NT2/D1 (cell line): Measurements from ENCODE around the gene TBX2.

Experiments
- SUZ12 ChIP-seq: IDR thresholded peaks from 2 replicates; pipeline ENCODE4 v1.6.1; 2011; ENCODE audit not compliant: insufficient read length, insufficient read depth; ENCODE audit errors: extremely low read depth
- YY1 ChIP-seq: IDR thresholded peaks from 2 replicates; pipeline ENCODE4 v1.6.1; 2011; ENCODE audit not compliant: insufficient read length, insufficient read depth
- ZNF274 ChIP-seq: IDR thresholded peaks from 2 replicates; pipeline ENCODE4 v1.6.1; 2011; ENCODE audit warnings: mild to moderate bottlenecking, low read depth, low read length

DNA sequence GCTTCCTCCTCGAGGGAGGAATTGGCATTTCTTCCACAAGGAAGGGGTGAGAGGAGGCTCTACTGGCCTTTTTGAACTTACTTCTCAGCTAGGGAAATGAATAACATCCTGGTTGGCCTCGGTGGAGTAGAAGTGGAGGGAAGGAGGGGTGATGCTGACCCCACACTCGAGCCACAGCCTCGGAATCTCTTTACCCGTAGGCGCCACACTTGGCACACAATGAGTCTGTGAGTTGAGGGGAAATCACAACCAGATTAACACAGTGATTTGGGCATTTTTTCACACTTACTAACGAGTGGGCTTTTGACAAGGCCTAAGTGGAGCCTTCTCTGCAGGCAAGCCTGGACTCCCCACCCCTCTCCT, 47.3 kb upstream of the TBX2 start:
- no peak for TF ChIP-seq YY1
- no peak for TF ChIP-seq ZNF274
- no peak for TF ChIP-seq SUZ12
